Measurements from ENCODE around the gene PXMP4. TPM values are rescaled to one million over a fixed set of nuclear protein-coding genes. Genes with fewer than 3 reads are reported as not detected.
"Not testable (repeated sequence)": the region's sequence is repeated elsewhere in the genome, so short reads cannot be mapped to it uniquely, and the experiment has no call there.

PXMP4 gene, protein sequence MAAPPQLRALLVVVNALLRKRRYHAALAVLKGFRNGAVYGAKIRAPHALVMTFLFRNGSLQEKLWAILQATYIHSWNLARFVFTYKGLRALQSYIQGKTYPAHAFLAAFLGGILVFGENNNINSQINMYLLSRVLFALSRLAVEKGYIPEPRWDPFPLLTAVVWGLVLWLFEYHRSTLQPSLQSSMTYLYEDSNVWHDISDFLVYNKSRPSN
- total RNA-seq (2014; rRNA removed), result 5.5 and 6.7 TPM in 2 replicates
- 6.8 TPM for polyA plus RNA-seq (2012)

GRCh38 chr20:33719989-33720709 lies at the start of gene PXMP4:
Gene PXMP4, minus strand, starts transcription at chr20:33720310. Its CDS starts 103 bp downstream, at chr20:33720207.
- peak; percentile 99 for DNase-seq (ENCODE audit: low read depth)

DNA sequence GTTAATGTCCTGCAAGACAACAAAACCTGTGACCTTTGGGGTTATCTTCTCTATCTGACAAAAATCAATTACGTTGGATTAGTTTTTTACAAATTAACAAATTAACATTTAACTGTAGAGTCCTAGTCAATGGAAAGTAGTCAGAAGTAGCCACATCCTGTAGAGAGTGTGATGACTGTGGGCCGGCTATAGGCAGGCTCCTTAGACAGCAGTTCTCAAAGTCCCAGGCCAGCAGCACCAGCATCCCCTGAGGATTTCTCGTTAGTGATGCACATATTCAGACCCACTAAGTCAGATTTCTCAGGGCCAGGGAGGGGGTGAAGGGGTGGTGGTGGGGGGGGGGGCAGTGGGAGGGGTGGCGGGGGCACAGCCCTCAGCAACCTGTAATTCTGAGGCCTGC lies 48.9 kb upstream of the PXMP4 start:
- DNase-seq (ENCODE audit: low read depth), result no peak

DNA sequence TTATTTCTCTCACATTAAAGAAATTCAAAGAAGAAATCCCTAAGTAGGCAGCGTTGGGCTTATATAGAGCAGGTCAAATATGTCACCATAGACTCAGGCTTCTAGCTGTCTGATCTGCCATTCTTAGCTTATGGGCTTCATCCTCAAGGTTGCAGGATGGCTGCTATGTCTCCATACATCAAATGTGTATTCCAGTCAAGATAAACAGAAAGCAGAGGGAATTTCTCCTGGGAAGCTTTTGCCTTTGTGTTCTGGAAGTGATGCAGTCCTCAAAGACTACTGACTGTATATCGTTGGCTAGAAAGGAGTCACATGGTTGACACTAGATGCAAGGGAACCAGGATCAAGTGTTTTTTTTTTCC lies 47.6 kb upstream of the PXMP4 start:
- no peak for DNase-seq (ENCODE audit: low read depth)

GRCh38 chr20:33766686-33767085 lies 46.6 kb upstream of the PXMP4 start:
- DNase-seq (ENCODE audit: low read depth), result no peak

DNA sequence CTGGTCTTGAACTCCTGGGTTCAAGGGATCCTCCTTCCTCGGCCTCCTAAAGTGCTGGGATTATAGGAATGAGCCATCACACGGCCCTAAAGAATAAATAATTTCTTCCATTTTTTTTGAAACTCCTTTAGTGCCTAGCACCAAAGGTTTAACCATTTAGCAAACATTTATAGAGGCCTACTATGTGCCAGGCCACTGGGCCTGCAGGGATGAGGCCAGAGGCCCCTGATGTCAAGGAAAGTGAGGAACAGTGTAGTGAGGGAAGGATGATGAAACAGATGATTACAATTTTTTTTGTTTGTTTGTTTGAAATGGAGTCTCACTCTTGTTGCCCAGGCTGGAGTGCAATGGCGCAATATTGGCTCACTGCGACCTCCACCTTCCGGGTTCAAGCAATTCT lies 45.5 kb upstream of the PXMP4 start:
- DNase-seq (ENCODE audit: low read depth), result no peak

- no peak for DNase-seq (ENCODE audit: low read depth)
Measured at GRCh38 chr20:33765099-33765498, 45.0 kb upstream of the PXMP4 start.

DNA sequence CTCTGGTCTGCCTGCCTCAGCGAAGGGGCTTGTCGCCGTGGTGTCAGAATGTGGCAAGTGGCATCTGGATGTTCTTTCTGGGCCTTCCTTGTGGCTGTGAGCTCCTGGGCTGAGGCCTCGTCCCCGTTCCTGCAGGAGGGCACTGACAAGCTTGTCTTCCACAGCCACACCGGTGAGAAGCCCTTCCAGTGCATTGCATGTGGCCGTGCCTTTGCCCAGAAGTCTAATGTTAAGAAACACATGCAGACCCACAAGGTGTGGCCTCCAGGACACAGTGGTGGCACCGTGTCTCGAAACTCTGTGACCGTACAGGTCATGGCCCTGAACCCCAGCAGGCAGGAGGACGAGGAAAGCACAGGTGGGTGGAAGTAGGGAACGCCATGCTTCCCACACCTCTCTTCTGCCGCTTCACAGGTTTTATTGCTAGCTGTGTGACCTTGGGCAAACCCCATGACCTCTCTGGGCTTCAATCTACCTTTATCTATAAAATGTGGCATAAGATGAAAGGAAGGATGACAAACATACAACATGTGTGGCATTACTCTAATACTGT lies 41.7 kb upstream of the PXMP4 start:
- no peak for DNase-seq (ENCODE audit: low read depth)

GRCh38 chr20:33757458-33757857 lies 37.3 kb upstream of the PXMP4 start:
- DNase-seq (ENCODE audit: low read depth), result no peak

DNA sequence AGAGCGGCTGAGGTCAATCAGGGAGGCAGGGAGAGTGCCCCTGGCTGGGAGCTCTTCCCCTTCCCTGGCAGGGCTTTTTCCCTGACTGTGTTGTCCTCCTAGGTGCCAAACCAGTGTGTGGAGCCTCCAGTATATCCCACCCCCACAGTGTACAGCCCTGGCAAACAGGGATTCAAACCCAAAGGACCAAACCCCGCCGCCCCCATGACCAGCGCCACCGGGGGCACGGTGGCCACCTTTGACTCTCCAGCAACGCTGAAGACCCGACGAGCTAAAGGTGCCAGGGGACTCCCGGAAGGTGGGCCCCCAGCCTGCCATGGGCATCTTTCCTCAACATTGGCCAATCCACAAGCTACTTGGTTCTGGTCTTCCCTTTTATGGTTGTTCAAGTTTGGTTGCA lies 36.9 kb upstream of the PXMP4 start:
- no peak for DNase-seq (ENCODE audit: low read depth)

DNA sequence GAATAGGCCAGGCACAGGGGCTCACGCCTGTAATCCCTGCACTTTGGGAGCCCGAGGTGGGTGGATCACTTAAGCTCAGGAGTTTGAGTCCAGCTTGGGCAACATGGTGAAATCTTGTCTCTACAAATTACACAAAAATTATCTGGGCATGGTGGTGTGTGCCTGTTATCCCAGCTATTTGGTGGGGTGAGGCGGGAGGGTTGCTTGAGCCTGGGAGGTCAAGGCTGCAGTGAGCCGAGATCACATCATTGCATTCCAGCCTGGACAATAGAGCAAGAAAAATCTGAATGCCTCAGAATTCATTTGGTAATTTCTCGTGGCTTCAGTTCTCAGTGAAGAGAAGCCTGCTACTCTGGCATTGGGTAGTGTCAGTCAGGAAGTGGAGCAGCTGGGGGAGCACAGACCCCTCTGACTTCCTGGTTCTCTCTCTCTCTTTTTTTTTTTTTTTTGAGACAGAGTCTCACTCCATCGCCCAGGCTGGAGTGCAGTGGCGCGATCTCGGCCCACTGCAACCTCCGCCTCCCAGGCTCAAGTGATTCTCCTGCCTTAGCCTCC lies 35.9 kb upstream of the PXMP4 start:
- not testable (repeated sequence) for DNase-seq (ENCODE audit: low read depth)

GRCh38 chr20:33753763-33754162 lies 33.7 kb upstream of the PXMP4 start:
- peak; percentile 60 for DNase-seq (ENCODE audit: low read depth)

GRCh38 chr20:33753143-33753542 lies 33.0 kb upstream of the PXMP4 start:
- no peak for DNase-seq (ENCODE audit: low read depth)

DNA sequence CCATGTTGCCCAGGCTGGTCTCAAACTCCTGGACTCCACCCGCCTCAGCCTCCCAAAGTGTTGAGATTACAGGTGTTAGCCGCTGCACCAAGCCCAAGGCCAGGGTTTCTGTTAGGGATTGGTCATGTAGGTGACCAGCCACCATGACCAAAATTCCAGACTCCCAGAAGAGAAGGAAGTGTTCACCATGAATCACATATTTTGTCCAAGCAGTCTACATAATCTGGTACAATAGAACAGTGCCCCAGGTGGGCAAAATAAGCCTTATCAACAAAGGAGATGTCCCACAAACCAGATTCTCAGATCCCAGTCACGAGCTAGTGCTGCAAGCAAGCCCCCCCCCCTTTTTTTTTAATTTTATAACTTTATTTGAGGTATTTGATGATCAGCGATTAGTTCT lies 31.7 kb upstream of the PXMP4 start:
- DNase-seq (ENCODE audit: low read depth), result no peak

- no peak for DNase-seq (ENCODE audit: low read depth)
Measured at GRCh38 chr20:33746325-33746998, 26.4 kb upstream of the PXMP4 start.

DNA sequence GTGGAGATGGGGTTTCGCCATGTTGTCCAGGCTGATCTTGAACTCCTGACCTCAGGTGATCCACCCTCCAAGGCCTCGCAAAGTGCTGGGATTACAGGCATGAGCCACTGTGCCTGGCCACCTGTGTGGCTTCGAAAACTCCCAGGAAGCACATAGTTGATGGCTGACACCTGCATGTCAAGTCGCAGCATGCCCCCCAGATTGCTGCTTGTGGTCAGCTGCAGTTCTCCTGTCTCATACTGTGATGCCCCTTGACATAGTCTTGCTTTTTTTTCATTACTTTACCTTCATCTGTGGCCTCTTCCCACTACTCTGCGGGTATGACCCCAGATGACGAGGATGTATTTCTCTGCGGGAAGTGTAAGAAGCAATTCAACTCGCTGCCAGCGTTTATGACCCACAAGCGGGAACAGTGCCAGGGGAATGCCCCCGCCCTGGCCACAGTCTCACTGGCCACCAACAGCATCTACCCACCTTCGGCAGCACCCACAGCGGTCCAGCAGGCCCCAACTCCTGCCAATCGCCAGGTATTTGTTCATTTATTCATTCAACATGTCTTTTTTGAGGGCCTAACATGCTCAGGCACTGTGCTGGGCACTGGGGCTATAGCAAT lies 24.8 kb upstream of the PXMP4 start:
- DNase-seq (ENCODE audit: low read depth), result no peak

DNA sequence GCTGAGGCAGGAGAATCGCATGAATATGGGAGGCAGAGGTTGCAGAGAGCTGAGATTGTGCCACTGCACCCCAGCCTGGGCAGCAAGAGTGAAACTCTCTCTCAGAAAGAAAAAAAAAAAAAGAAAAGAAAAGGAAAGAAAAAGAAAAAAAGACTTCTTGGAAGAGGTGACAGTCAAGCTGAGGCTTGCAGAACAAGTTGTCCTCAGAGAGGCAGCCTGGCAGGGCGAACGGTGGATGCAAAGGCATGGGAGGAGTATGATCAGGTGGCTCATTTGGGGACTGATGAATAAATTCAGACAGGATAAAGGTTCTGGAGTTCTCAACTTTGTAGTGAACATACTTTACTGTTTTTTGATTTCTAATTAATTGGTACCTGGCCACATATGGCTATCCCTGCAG lies 24.1 kb upstream of the PXMP4 start:
- DNase-seq (ENCODE audit: low read depth), result no peak

DNA sequence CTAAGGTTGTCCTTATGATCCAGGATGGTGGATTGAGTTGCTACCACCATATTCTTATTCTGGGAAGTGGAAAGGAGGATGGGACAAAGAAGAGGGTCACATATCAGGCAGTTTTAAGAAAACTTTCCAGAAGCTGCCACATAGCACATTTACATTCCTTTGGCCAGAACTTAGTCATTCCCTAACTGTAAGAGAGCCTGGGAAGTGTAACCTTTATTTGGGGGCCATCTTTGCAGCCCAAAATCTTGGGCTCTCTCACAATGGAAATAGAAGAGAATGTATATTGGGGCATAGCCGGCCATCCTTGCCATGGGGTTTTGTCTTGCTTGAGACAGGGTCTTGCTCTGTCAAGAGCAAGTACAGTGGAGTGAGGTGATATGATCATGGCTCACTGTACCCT lies 20.1 kb upstream of the PXMP4 start:
- DNase-seq (ENCODE audit: low read depth), result no peak

DNA sequence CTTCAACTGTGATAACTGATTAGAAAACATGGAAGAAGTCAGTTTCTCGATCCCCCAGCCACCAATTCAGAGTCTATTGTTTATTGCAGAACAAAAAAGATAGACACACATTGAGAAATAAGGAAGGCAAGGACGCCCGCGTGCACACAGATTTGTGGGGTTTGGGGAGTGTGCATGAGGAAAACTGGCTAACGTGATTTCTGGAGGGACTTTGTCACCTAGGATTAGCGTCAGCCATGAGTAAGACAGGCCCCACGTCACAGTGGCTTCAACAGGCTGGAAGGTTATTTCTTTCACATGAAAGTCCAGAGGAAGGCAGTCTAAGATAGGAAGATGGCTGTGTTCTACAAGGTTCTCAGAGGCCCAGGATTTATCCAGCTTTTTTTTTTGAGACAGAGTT lies 19.4 kb upstream of the PXMP4 start:
- no peak for DNase-seq (ENCODE audit: low read depth)

DNA sequence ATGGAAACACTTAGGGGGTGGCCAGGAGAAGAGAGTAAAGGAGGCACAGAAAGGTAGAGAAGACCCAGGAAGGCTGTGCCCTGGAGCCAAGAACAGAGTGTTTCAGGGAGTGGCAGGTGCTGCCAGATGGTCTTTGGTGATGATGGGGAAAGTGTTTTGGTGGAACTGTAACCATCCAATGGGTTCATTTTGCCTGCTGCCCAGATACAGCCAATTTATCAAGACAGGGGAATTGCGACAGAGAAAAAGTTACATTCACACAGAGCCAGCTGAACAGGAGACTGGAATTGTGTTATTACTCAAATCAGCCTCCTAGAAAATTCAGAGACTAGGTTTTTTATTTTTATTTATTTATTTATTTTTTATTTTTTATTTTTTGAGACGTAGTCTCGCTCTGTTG lies 16.9 kb upstream of the PXMP4 start:
- no peak for DNase-seq (ENCODE audit: low read depth)

DNA sequence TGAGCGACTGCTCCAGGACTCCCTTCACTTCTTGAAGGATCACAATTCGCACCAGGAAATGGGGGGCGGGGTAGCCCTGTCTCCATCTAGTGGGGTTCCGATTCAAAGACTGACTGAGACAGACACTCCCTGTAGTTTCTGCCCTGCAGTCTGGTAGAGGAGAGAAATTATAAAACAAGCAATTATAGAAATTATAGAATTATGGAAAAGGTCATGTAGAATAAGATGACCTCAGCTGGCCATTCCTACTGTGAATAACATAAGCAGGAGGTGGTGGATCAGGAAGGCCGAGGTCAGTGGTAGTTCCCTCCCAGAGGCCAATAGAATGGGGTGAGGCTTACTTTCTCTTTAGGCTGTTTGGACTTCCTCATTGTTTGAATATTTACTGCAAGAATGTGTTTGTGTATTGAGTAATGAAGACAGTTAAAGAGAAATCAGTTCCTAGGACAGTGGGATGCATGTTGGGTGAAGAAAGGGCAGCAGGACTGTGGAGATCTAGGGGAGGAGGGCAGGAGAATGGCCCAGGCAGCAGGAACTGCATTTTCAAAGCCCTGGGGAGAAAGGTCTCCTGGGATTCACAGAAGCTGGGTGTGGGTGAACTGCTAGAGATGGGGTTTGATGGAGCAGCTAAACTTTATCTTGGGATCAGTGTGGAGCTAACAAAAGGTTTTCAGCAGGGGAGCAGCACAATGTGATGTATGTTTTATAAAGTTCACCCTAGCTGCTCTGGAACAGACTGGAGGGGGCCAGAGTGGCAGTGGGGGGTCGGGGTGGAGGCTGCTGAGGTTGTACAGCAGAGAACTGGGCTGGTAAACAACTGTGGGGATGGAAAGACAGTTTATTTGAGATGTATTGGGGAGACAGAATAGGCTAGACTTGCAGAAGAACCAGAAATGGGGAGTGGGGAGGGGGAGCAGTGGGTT lies 13.8 kb upstream of the PXMP4 start:
- DNase-seq (ENCODE audit: low read depth), result peak; percentile 81

All from LHCN-M2 (cell line).